ENCODE results near the gene KMT2C. TPM values are rescaled to one million over a fixed set of nuclear protein-coding genes. Genes with fewer than 3 reads are reported as not detected.

KMT2C gene
- total and polyA plus RNA-seq, 2 of the 8 experiments (the other 6 are each of a cell fraction or from before 2014, with no cell fraction given): 9.1 to 40.8 TPM

- Histone ChIP-seq H3K9me3 (ENCODE audit: insufficient read depth in 2 of 2, low read depth in 1 of 2, low read length in 1 of 2) (no peaks in the 10 kb centered on the region), H2AK5ac (ENCODE audit: low read depth, low read length) (no peak overlapping the region), H2BK12ac (ENCODE audit: low read depth, low read length) (no peak overlapping the region), H4K91ac (replicated peaks; ENCODE audit: insufficient read length, low read length) (no peak overlapping the region), H3K4me2 (ENCODE audit: insufficient read depth in 1 of 2, low read depth in 2 of 2, low read length in 2 of 2) (no peak overlapping the region), H2BK20ac (ENCODE audit: low read length) (no peak overlapping the region), H2BK120ac (replicated peaks; ENCODE audit: low read depth, low read length) (no peak overlapping the region), H3K56ac (replicated peaks; ENCODE audit: insufficient read length, low read depth, low read length) (no peak overlapping the region), H3K23ac (ENCODE audit: insufficient read length) (no peak overlapping the region), H3K36me3 (ENCODE audit: control insufficient read depth in 2 of 4, insufficient read depth in 4 of 4, low read length in 3 of 4) (peaks cover 0 to 28% (median 9%) of the 10 kb centered on the region in 4 experiments; a peak in 6 of 8 replicates), H4K8ac (ENCODE audit: extremely low read depth, insufficient read depth, low read length) (no peak overlapping the region), H3K18ac (ENCODE audit: extremely low read depth, low read length) (no peak overlapping the region), H3K27me3 (replicated peaks in 1 of 4; ENCODE audit: control insufficient read depth in 3 of 4, extremely low read depth in 1 of 4, insufficient read depth in 3 of 4, low read length in 3 of 4) (no peaks in the 10 kb centered on the region), H4K20me1 (replicated peaks in 1 of 2; ENCODE audit: control insufficient read depth in 1 of 2, insufficient read depth in 2 of 2, low read length in 2 of 2) (no peaks in the 10 kb centered on the region), H3K79me2 (ENCODE audit: control insufficient read depth in 1 of 2, insufficient read depth in 2 of 2, low read length in 2 of 2) (no peaks in the 10 kb centered on the region), H3K14ac (ENCODE audit: insufficient read length) (no peak overlapping the region), H4K5ac (ENCODE audit: insufficient read length, low read depth, low read length) (no peak overlapping the region), H3K27ac (ENCODE audit: low read depth, low read length) (no peak overlapping the region), H2AFZ (ENCODE audit: low read length) (no peak overlapping the region), H3K4me3 (ENCODE audit: extremely low read depth in 1 of 4, insufficient read depth in 2 of 4, low read depth in 3 of 4, low read length in 4 of 4) (no peak overlapping the region), H2BK5ac (ENCODE audit: low read depth, low read length) (no peak overlapping the region), H3K4me1 (replicated peaks in 1 of 4; ENCODE audit: control insufficient read depth in 3 of 4, insufficient read depth in 4 of 4, low read length in 3 of 4) (no peaks in the 10 kb centered on the region), H3K4ac (replicated peaks; ENCODE audit: insufficient read length, low read depth, low read length) (no peak overlapping the region), H2BK15ac (ENCODE audit: low read length) (no peak overlapping the region), H3K79me1 (ENCODE audit: low read depth, low read length) (no peaks in the 10 kb centered on the region), H3K23me2 (ENCODE audit: low read depth, low read length) (no peaks in the 10 kb centered on the region), H3K9ac (replicated peaks in 1 of 4; ENCODE audit: extremely low read depth in 1 of 4, low read depth in 3 of 4, low read length in 3 of 4) (no peak overlapping the region)
- DNase-seq (ENCODE audit: low read depth in 1 of 2, low spot score in 2 of 2) (no peak), FAIRE-seq (no peak)
- WGBS, 2 experiments (ENCODE audit: extremely low coverage in 1 of 2, insufficient coverage in 1 of 2, insufficient read length in 1 of 2, insufficient replicate concordance in 2 of 2, low coverage in 1 of 2, low lambda C conversion rate in 2 of 2, missing lambda C conversion rate in 1 of 2): 91% methylated on average over 4 of the region's 4 CpGs; no CpG with 5 or more reads in 1 of the 2 experiments
- CTCF ChIA-PET (ENCODE audit: partially characterized antibody): interaction anchor here (1.1 kb wide), 1 partner anchor 11 kb away, joined by 4 read pairs; no protein-coding TSS in a partner anchor
- TF ChIP-seq SIRT6 (IDR thresholded peaks at IDR 0.05; ENCODE audit: low read length) (no peak), RAD21 (IDR thresholded peaks at IDR 0.05 in 1 of 2, conservative IDR thresholded peaks at IDR 0.05 in 1 of 2; ENCODE audit: low read depth in 2 of 2, low read length in 2 of 2) (no peak), CHD2 (IDR thresholded peaks at IDR 0.05; ENCODE audit: low read length) (no peak), SRF (IDR thresholded peaks at IDR 0.05; ENCODE audit: low read depth, low read length) (no peak), SUZ12 (IDR thresholded peaks at IDR 0.05; ENCODE audit: low read length) (no peak), ATF3 (IDR thresholded peaks at IDR 0.05; ENCODE audit: insufficient read depth, low read depth, low read length) (no peak), NANOG (IDR thresholded peaks at IDR 0.05; ENCODE audit: insufficient read depth, low read depth, low read length, poor library complexity, severe bottlenecking) (no peak), NRF1 (IDR thresholded peaks at IDR 0.05; ENCODE audit: low read depth, low read length) (no peak), SP4 (IDR thresholded peaks at IDR 0.05; ENCODE audit: low read length) (no peak), MAX (IDR thresholded peaks at IDR 0.05) (no peak), ATF2 (IDR thresholded peaks at IDR 0.05; ENCODE audit: low read length) (no peak), CEBPB (IDR thresholded peaks at IDR 0.05; ENCODE audit: low read depth, low read length) (no peak), ASH2L (IDR thresholded peaks at IDR 0.05; ENCODE audit: low read length) (no peak)
- POLR2A ChIA-PET (ENCODE audit: partially characterized antibody): no interaction called here
These were observed 241.9 kb downstream of the KMT2C start for GRCh38 chr7:152193880-152194279.

Measured in H1 (cell line).